ENCODE results near the gene SLC30A1.

SLC30A1 gene

GRCh38 chr1:211524521-211524920 is 54.4 kb downstream of the SLC30A1 start:
- DNase-seq (ENCODE audit: low read depth in 4 of 4, low spot score in 1 of 4) = no peak

- no peak for DNase-seq (ENCODE audit: low read depth in 4 of 4, low spot score in 1 of 4)
These were observed 56.2 kb downstream of the SLC30A1 start for GRCh38 chr1:211522804-211523203.
